B cell (primary cell): ENCODE measurements around the gene MPP2. TPM values are rescaled to one million over a fixed set of nuclear protein-coding genes. Genes with fewer than 3 reads are reported as not detected.

Source experiments
- ATAC-seq: fragments of 200-7000 bp; cut with Tn5 transposase; one replicate; pipeline ENCODE4 v1.10.0; 2021; ENCODE audit warnings: low read depth, mild to moderate bottlenecking, moderate number of reproducible peaks, moderate library complexity
- CTCF ChIA-PET: fragments of 350-600 bp; sonication (Branson Sonifier 250); formaldehyde crosslinking; loops from one replicate; lab custom pipeline; 2021; ENCODE audit warnings: antibody characterized with exemption, inconsistent platforms; lab: Charles Lee
- POLR2A ChIA-PET: fragments of 350-600 bp; sonication (Branson Sonifier 250); formaldehyde crosslinking; loops from one replicate; lab custom pipeline; 2021; ENCODE audit warnings: antibody characterized with exemption; lab: Charles Lee
- DNase-seq: peaks from one replicate; pipeline ENCODE4 v3.0.0; 2013
- H2AFZ ChIP-seq: 2 replicates; pipeline ENCODE4 v1.6.1; 2012; ENCODE audit warnings: mild to moderate bottlenecking, low read depth, low read length; ENCODE audit not compliant: insufficient read depth, poor library complexity, severe bottlenecking
- H3K27ac ChIP-seq, 2 donors: 1 replicate in 1 of 2; 2 replicates in 1 of 2; pipeline ENCODE4 v1.5.1; 2012 to 2013; ENCODE audit warnings: low read length in 2 of 2, mild to moderate bottlenecking in 2 of 2, moderate library complexity in 1 of 2
- H3K27me3 ChIP-seq, 4 experiments: fragments of 200-600 bp in 1 of 4; sonication (generic) in 1 of 4; replicated peaks in 1 of 4; 1 replicate in 2 of 4; 2 replicates in 2 of 4; pipeline versions ENCODE4 v1.6.1 to v1.7.0; 2013 to 2016; ENCODE audit warnings: low read length in 3 of 4, mild to moderate bottlenecking in 2 of 4, mixed read lengths in 1 of 4, moderate library complexity in 1 of 4; ENCODE audit not compliant: insufficient read depth in 4 of 4, control insufficient read depth in 3 of 4; ENCODE audit errors: control extremely low read depth in 1 of 4
- H3K36me3 ChIP-seq, 2 experiments: replicated peaks in 1 of 2; 1 replicate in 1 of 2; 2 replicates in 1 of 2; pipeline versions ENCODE4 v1.6.1 to v1.7.1; 2013; ENCODE audit warnings: low read length in 1 of 2; ENCODE audit not compliant: insufficient read depth in 2 of 2, control insufficient read depth in 1 of 2; ENCODE audit errors: control extremely low read depth in 1 of 2, extremely low read depth in 1 of 2
- H3K4me1 ChIP-seq, 2 donors: fragments of 200-600 bp in 1 of 2; sonication (generic) in 1 of 2; 1 replicate in 1 of 2; 2 replicates in 1 of 2; pipeline versions ENCODE4 v1.5.1 to v1.6.1; 2013 to 2017; ENCODE audit warnings: low read length in 2 of 2; ENCODE audit not compliant: control insufficient read depth in 2 of 2, insufficient read depth in 2 of 2
- H3K4me2 ChIP-seq: replicated peaks from 2 replicates; pipeline ENCODE3; 2012; ENCODE audit warnings: mild to moderate bottlenecking, low read depth, low read length; ENCODE audit not compliant: poor library complexity, severe bottlenecking
- H3K4me3 ChIP-seq, 5 experiments: fragments of 200-600 bp in 1 of 5; sonication (generic) in 1 of 5; 1 replicate in 3 of 5; 2 replicates in 2 of 5; pipeline versions ENCODE4 v1.5.1 to v1.7.0; 2011 to 2016; ENCODE audit warnings: low read length in 4 of 5, mild to moderate bottlenecking in 4 of 5, low read depth in 2 of 5, control low read depth in 1 of 5, moderate library complexity in 1 of 5; ENCODE audit not compliant: insufficient read depth in 1 of 5; ENCODE audit errors: control extremely low read depth in 1 of 5, extremely low read depth in 1 of 5
- H3K79me2 ChIP-seq: fragments of 200-600 bp; sonication (generic); one replicate; pipeline ENCODE4 v1.6.0; 2016; ENCODE audit warnings: low read length; ENCODE audit not compliant: control insufficient read depth, insufficient read depth
- H3K9ac ChIP-seq: fragments of 200-600 bp; sonication (generic); 2 replicates; pipeline ENCODE4 v1.6.1; 2017; ENCODE audit warnings: mild to moderate bottlenecking, low read length, moderate library complexity
- H3K9me3 ChIP-seq, 3 donors: one replicate each; pipeline versions ENCODE4 v1.6.1 to v1.7.1; 2013; ENCODE audit warnings: low read length in 2 of 3; ENCODE audit not compliant: control insufficient read depth in 2 of 3, insufficient read depth in 1 of 3; ENCODE audit errors: control extremely low read depth in 1 of 3
- H4K20me1 ChIP-seq: 2 replicates; pipeline ENCODE4 v1.6.0; 2012; ENCODE audit warnings: mild to moderate bottlenecking, low read length; ENCODE audit not compliant: insufficient read depth, control insufficient read depth, poor library complexity, severe bottlenecking
- H3K27ac Mint-ChIP-seq: one replicate; pipeline ENCODE4 v1.8.0; 2021; ENCODE audit warnings: mixed read lengths
- H3K27me3 Mint-ChIP-seq: one replicate; pipeline ENCODE4 v1.8.0; 2021; ENCODE audit warnings: mixed read lengths
- H3K4me1 Mint-ChIP-seq: one replicate; pipeline ENCODE4 v1.8.0; 2021; ENCODE audit warnings: mixed read lengths
- H3K4me3 Mint-ChIP-seq: one replicate; pipeline ENCODE4 v1.8.0; 2021; ENCODE audit warnings: mixed read lengths
- H3K9me3 Mint-ChIP-seq: one replicate; pipeline ENCODE4 v1.8.0; 2022; ENCODE audit warnings: mixed read lengths; ENCODE audit not compliant: insufficient read depth
- EZH2 ChIP-seq: IDR thresholded peaks from 2 replicates; pipeline ENCODE4 v1.6.1; 2012; ENCODE audit warnings: borderline replicate concordance, low read depth, mild to moderate bottlenecking, moderate library complexity, low read length; ENCODE audit not compliant: insufficient read depth, poor library complexity, severe bottlenecking
- WGBS: methylation state at CpG from one replicate; pipeline ENCODE4 v1.1.5; 2013; ENCODE audit warnings: missing lambda C conversion rate; ENCODE audit not compliant: insufficient coverage; 5-methylcytosine and 5-hydroxymethylcytosine counted together
- intact Hi-C: fragments of 100-400 bp; cut with micrococcal nuclease; formaldehyde crosslinking; loops from one replicate; pipeline ENCODE4 v1.10.0; 2022
- polyA plus RNA-seq: library from polyadenylated mRNA; depleted of rRNA; stranded (reverse); fragments of >200 nt; gene quantifications from 2 replicates; pipeline ENCODE4 v1.2.3, GENCODE V29; 2012
- total RNA-seq, 2 donors: library from RNA; stranded (reverse); fragments of 120-200 nt in 1 of 2; gene quantifications; 1 replicate in 1 of 2; 2 replicates in 1 of 2; pipeline versions ENCODE4 v1.2.3 to v1.2.4, GENCODE V29; 2013 to 2022
- TF ChIP-seq, protein P1 (sequence below): fragments of 200-600 bp; IDR thresholded peaks from one replicate; pipeline ENCODE4 v1.8.0; 2022; ENCODE audit warnings: antibody characterized with exemption, mild to moderate bottlenecking

Gene MPP2
- total and polyA plus RNA-seq, 2 donors (not counting 1 experiment from before 2014, with no cell fraction given): 0.15 TPM; not detected in 1

DNA sequence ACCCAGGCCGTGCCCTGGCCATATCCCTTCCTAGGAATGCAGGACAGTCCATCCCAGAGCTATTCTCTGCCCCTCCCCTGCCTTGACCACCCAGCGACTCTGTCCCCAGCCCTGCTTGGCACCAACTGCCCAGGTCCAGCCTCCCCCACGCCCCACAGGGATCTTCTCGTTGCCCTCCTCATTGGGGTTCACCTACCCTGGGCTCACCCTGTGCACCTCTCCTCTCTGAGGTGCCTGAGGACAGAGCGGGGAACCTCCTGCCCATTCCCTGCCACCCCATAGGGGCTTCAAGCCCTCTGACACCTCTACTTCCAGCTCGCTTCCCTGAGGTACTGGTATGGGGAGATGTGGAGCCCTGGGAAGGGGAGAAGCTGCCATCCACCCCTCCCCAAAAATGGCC, 6.2 kb upstream of the MPP2 start:
- no peak for ATAC-seq
- 85% methylated on average over 4 of the region's 6 CpGs for WGBS
- Histone ChIP-seq H3K4me1 (peaks cover 11 to 18% of the 10 kb centered on the region in 2 donors), H3K79me2 (no peaks in the 10 kb centered on the region), H3K9me3 (no peaks in the 10 kb centered on the region), H3K4me3 (no peak overlapping the region), H3K27me3 (peaks cover 0 to 12% (median 1%) of the 10 kb centered on the region in 4 experiments), H4K20me1 (no peaks in the 10 kb centered on the region), H2AFZ (no peak overlapping the region), H3K36me3 (no peaks in the 10 kb centered on the region), H3K9ac (no peak overlapping the region), H3K27ac (no peak overlapping the region), H3K4me2 (no peak overlapping the region)
- POLR2A ChIA-PET: no interaction called here
- H3K9me3 Mint-ChIP-seq: no peaks in the 10 kb centered on the region
- no peak for DNase-seq
- H3K4me3 Mint-ChIP-seq: no peak overlapping the region
- no peak overlapping the region for H3K27ac Mint-ChIP-seq
- peaks cover 10% of the 10 kb centered on the region for H3K27me3 Mint-ChIP-seq
- intact Hi-C loops: no loop called here
- H3K4me1 Mint-ChIP-seq: peaks cover 16% of the 10 kb centered on the region
- CTCF ChIA-PET: interaction anchor here (1.3 to 1.7 kb wide), 3 partner anchors 10 to 130 kb away, joined by 3 to 4 read pairs (median 4); no protein-coding TSS in a partner anchor
- no peak for TF ChIP-seq EZH2

- DNase-seq: no peak
- H3K27ac ChIP-seq: no peak overlapping the region
- POLR2A ChIA-PET: no interaction called here
- H4K20me1 ChIP-seq: no peaks in the 10 kb centered on the region
- no peak overlapping the region for H3K4me3 ChIP-seq
- H3K4me1 Mint-ChIP-seq: peaks cover 20% of the 10 kb centered on the region
- no peak overlapping the region for H3K9ac ChIP-seq
- TF ChIP-seq EZH2: no peak
- TF ChIP-seq, protein P1, sequence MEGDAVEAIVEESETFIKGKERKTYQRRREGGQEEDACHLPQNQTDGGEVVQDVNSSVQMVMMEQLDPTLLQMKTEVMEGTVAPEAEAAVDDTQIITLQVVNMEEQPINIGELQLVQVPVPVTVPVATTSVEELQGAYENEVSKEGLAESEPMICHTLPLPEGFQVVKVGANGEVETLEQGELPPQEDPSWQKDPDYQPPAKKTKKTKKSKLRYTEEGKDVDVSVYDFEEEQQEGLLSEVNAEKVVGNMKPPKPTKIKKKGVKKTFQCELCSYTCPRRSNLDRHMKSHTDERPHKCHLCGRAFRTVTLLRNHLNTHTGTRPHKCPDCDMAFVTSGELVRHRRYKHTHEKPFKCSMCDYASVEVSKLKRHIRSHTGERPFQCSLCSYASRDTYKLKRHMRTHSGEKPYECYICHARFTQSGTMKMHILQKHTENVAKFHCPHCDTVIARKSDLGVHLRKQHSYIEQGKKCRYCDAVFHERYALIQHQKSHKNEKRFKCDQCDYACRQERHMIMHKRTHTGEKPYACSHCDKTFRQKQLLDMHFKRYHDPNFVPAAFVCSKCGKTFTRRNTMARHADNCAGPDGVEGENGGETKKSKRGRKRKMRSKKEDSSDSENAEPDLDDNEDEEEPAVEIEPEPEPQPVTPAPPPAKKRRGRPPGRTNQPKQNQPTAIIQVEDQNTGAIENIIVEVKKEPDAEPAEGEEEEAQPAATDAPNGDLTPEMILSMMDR: no peak
- no peak overlapping the region for H2AFZ ChIP-seq
- CTCF ChIA-PET: interaction anchor here (1.2 kb wide), 1 partner anchor 31 kb away, joined by 3 read pairs; no protein-coding TSS in a partner anchor
- 78% methylated on average over 3 of the region's 4 CpGs for WGBS
- H3K4me2 ChIP-seq: no peak overlapping the region
- no peaks in the 10 kb centered on the region for H3K79me2 ChIP-seq
- H3K4me3 Mint-ChIP-seq: no peak overlapping the region
- no peaks in the 10 kb centered on the region for H3K9me3 Mint-ChIP-seq
- H3K9me3 ChIP-seq: peaks cover 0 to 5% (median 0%) of the 10 kb centered on the region in 3 donors
- peaks cover 14 to 20% of the 10 kb centered on the region in 2 donors for H3K4me1 ChIP-seq
- no peaks in the 10 kb centered on the region for H3K36me3 ChIP-seq
- H3K27me3 Mint-ChIP-seq: peaks cover 15% of the 10 kb centered on the region
- H3K27ac Mint-ChIP-seq: no peak overlapping the region
- ATAC-seq: no peak
- intact Hi-C loops: no loop called here
- peaks cover 0 to 19% (median 8%) of the 10 kb centered on the region in 4 experiments for H3K27me3 ChIP-seq
Observed at GRCh38 chr17:43912635-43913304, 5.4 kb upstream of the MPP2 start.
